Motor neuron (in vitro differentiated cells): Measurements from ENCODE around the gene USO1. TPM values are rescaled to one million over a fixed set of nuclear protein-coding genes. Genes with fewer than 3 reads are reported as not detected.
"Not testable (repeated sequence)": the region's sequence is repeated elsewhere in the genome, so short reads cannot be mapped to it uniquely, and the experiment has no call there.

Source experiments
- ATAC-seq, 8 experiments: fragments of 200-7000 bp; cut with Tn5 transposase; replicated peaks in 6 of 8; 2 replicates each; pipeline ENCODE4 v1.8.0; 2021; ENCODE audit warnings: mild to moderate bottlenecking in 8 of 8, moderate library complexity in 8 of 8
- H3K27ac ChIP-seq, 2 donors: fragments of 250-450 bp; sonication (Bioruptor Pico); 2 replicates each; pipeline ENCODE4 v1.9.0; 2021; ENCODE audit warnings: antibody characterized with exemption in 2 of 2, mild to moderate bottlenecking in 2 of 2, moderate library complexity in 1 of 2
- H3K4me1 ChIP-seq, 2 donors: fragments of 250-450 bp; sonication (Bioruptor Pico); replicated peaks in 1 of 2; 2 replicates each; pipeline ENCODE4 v1.6.1; 2021; ENCODE audit warnings: antibody characterized with exemption in 2 of 2, mild to moderate bottlenecking in 2 of 2, moderate library complexity in 1 of 2
- H3K4me3 ChIP-seq, 5 donors: fragments of 250-450 bp; sonication (Bioruptor Pico); 2 replicates each; pipeline ENCODE4 v1.9.0; 2021; ENCODE audit warnings: antibody characterized with exemption in 5 of 5, mild to moderate bottlenecking in 5 of 5, moderate library complexity in 4 of 5
- WGBS, 10 experiments: fragments of 450-650 bp; shearing (Covaris generic); methylation state at CpG; one replicate each; pipeline ENCODE4 v1.0.0; 2022; 5-methylcytosine and 5-hydroxymethylcytosine counted together
- in situ Hi-C, 9 experiments: fragments of 400-800 bp; cut with MboI; loops; one replicate each; pipeline ENCODE4 v1.15.0; 2021; ENCODE audit warnings: low sequenced_read_pairs in 9 of 9, low pct_unique_long_range_greater_than_20kb in 2 of 9; ENCODE audit not compliant: unreplicated experiment in 9 of 9
- total RNA-seq, 8 experiments: library from RNA; unstranded; fragments of 300-600 nt; gene quantifications; 2 replicates each; pipeline versions ENCODE4 v1.2.3 to v1.2.4, GENCODE V29; 2022

Gene USO1, protein sequence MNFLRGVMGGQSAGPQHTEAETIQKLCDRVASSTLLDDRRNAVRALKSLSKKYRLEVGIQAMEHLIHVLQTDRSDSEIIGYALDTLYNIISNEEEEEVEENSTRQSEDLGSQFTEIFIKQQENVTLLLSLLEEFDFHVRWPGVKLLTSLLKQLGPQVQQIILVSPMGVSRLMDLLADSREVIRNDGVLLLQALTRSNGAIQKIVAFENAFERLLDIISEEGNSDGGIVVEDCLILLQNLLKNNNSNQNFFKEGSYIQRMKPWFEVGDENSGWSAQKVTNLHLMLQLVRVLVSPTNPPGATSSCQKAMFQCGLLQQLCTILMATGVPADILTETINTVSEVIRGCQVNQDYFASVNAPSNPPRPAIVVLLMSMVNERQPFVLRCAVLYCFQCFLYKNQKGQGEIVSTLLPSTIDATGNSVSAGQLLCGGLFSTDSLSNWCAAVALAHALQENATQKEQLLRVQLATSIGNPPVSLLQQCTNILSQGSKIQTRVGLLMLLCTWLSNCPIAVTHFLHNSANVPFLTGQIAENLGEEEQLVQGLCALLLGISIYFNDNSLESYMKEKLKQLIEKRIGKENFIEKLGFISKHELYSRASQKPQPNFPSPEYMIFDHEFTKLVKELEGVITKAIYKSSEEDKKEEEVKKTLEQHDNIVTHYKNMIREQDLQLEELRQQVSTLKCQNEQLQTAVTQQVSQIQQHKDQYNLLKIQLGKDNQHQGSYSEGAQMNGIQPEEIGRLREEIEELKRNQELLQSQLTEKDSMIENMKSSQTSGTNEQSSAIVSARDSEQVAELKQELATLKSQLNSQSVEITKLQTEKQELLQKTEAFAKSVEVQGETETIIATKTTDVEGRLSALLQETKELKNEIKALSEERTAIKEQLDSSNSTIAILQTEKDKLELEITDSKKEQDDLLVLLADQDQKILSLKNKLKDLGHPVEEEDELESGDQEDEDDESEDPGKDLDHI
- 10 to 100 TPM; 36.7 to 73.9 (median 61.8) TPM for total RNA-seq

DNA sequence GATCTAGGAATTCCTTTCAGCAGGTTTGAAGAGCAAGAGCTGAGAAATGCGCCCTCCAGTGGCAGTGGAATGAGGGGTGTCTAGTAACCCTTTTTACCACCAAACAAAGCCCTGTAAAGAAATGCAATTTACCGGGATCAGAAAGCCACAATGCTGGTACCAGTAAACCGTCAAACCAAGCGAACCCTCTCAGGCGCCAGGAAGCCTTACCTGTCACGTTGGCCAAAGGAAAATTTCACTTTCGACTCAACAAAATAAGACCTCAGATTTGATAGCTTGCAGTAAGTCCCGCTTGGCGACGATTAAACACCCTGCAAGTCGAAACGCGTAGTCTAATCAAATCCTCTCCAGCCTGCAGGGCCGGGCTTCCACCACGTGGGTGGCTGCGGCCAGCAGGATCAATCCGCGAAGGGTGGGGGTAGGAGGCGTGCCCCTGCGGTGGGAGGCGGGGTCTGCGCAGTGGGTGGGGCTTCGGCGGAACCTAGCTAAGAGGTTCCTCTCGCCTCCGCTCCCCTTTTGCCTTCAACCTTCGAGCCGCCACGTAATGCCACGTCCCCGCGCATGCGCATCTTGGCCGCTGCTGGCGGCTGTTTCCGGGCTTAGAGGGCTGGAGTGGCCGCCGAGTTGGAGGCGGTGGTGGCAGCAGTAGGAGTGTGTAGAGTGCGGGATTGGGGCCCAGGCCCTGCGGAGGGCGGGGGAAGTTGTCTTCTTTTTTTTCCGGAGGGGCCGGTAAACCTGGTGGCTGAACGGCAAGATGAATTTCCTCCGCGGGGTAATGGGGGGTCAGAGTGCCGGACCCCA is at the start of gene USO1:
Gene USO1 (plus strand): TSS at position 512 of the 801 bp plus-strand sequence. CDS start 243 bp downstream, at position 755.
- H3K4me1 ChIP-seq, result peaks cover 18 to 19% of the 10 kb centered on the region in 2 donors
- peak; percentile 80 to 90 (median 88) for ATAC-seq
- H3K4me3 ChIP-seq, result peak within 1 kb of the TSS; percentile 55 to 86 (median 78)
- WGBS, 10 experiments, result 0% methylated on average over 1 to 9 of the region's 48 CpGs; no CpG with 5 or more reads in 2 of the 10 experiments
- in situ Hi-C loops, result no loop called here
- H3K27ac ChIP-seq, result peak within 1 kb of the TSS; percentile 97 to 98

DNA sequence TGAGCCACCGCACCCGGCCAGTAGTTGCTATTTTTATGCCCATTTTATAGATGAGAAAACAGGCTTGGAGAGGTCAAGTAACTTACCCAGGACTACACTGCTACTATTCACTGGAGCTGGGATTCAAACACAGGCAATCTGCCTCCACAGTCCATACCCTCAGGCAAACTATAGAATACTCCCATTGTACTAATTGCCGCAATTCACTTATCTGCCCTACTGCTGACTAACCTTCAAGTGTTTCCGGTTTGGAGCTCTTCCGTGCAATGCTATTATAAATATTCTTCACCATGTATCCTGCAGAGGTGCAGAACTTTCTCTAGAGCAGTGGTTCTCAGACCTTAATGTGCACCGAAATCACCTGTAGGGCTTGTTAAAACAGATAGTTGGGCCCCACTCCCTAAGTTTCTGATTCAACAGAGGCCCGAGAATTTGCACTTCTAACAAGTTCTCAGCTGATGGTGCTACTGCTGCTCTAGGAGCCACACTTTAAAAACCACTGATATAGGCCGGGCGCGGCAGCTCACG is 49.3 kb upstream of the USO1 start:
- in situ Hi-C loops, result no loop called here
- ATAC-seq, result no peak
- Histone ChIP-seq H3K4me3 (no peak overlapping the region), H3K4me1 (peaks cover 7 to 21% of the 10 kb centered on the region in 2 donors), H3K27ac (peak overlapping the region in 1 of 2 donors; percentile 37)
- WGBS, 10 experiments, result 90 to 100% (median 93%) methylated on average over 2 to 5 of the region's 11 CpGs; no CpG with 5 or more reads in 1 of the 10 experiments

DNA sequence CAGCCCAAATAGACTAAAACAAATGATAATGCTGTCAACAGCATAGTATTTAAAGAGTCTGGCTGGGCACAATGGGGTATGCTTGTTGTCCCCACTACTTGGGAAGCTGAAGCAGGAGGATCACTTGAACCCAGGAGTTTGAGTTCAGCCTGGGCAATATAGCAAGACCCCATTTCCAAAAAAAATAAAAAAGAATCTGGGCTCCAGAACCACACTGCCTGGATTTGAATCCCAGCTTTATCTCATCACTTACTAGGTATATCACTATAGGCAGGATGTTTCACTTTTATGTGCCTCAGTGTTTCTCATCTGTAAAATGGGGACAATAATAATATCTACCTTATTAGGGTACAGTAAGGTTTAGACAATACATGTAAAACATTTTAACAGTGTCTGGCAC is 45.9 kb upstream of the USO1 start:
- no peak for ATAC-seq
- Histone ChIP-seq H3K4me1 (peaks cover 4 to 9% of the 10 kb centered on the region in 2 donors), H3K4me3 (no peak overlapping the region), H3K27ac (no peak overlapping the region)
- in situ Hi-C loops, result no loop called here

DNA sequence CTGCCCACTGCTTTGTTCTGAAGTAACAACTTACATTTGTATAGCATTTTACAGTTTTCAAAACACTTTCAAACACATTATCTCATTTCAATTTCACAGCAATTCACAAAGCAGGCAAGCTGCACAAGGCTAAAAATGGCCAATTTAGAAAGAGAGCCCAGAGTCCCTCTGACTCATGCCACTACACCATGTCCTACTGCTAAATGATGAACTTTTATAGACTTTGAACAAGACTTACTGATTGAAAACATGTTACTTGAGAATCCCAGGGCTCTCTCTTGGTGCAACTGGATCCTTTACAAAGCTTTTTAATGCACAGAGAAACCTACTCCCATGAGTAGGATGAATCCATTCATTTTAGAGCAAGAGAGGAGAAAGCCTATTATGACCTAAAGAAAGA is 45.4 kb upstream of the USO1 start:
- no peak for ATAC-seq
- Histone ChIP-seq H3K4me1 (peaks cover 4 to 8% of the 10 kb centered on the region in 2 donors), H3K4me3 (no peak overlapping the region), H3K27ac (no peak overlapping the region)
- in situ Hi-C loops, result no loop called here

DNA sequence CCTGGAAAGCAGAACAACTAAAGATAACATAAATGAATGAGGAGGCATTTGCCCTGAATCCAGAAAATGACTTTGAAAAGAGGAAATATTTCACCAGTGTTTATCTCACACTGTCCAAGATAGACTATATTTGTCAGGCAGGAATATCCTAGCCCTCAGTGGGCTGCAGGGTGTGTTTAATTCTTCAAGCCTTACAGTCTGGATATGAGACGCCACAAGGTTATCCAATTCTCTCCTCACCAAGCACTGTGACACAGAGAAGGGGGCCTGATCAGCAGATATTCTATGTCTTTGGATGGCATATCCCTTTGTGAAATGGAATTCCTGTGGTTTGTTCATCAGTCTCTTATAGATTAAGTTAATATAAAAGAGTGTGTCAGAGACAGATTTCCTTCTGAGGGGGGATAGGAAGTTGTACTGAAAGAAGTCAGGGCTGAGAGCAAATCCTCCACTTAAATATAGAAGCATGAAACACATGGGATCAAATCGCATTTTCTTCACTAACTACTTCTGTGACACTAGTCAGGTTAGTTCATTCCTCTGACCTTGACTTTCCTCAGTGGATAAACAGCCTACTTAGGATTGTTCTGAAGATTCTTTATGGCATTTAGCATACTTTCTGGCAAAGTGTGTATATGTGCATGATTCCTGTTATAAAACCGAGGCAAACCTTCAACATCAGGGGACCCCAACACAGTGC is 44.4 kb upstream of the USO1 start:
- ATAC-seq, result no peak
- Histone ChIP-seq H3K27ac (no peak overlapping the region), H3K4me1 (no peaks in the 10 kb centered on the region), H3K4me3 (no peak overlapping the region)
- 75 to 100% (median 98%) methylated on average over 1 to 3 of the region's 3 CpGs; no CpG with 5 or more reads in 2 of the 10 experiments for WGBS, 10 experiments
- in situ Hi-C loops, result no loop called here

DNA sequence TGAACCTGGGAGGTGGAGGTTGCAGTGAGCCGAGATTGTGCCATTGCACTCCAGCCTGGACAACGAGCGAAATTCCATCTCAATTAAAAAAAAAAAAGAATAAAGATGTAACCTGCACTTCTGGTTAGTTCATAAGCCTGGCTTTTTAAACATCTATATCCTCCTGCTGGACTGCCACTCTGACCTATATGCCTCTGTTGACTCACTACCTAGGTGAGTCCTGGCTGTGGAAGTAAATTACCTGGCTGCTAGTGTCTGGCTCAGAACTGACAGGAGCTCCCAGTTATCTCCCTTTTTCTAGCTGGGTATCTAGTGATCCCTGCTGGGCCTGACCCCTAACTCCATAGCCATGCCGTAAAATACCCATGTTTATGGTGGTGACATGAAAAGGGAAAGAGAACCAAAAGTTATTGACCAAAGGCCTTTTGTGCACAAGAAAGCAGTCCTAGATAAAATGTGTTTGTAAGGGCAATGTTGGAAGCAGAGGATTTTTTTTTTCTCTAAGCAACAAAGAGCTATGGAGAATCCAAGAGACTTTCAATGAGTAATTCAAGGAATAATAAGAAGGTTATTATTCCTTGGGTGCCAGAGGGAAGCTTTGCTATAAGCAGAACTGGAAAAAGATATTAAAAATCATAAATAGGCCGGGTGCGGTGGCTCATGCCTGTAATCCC is 40.8 kb upstream of the USO1 start:
- no peak for ATAC-seq
- in situ Hi-C loops, result no loop called here
- no peak overlapping the region for H3K27ac ChIP-seq
- H3K4me1 ChIP-seq, result no peaks in the 10 kb centered on the region
- no peak overlapping the region for H3K4me3 ChIP-seq
- 80 to 100% (median 92%) methylated on average over 1 to 5 of the region's 6 CpGs; no CpG with 5 or more reads in 1 of the 10 experiments for WGBS, 10 experiments

DNA sequence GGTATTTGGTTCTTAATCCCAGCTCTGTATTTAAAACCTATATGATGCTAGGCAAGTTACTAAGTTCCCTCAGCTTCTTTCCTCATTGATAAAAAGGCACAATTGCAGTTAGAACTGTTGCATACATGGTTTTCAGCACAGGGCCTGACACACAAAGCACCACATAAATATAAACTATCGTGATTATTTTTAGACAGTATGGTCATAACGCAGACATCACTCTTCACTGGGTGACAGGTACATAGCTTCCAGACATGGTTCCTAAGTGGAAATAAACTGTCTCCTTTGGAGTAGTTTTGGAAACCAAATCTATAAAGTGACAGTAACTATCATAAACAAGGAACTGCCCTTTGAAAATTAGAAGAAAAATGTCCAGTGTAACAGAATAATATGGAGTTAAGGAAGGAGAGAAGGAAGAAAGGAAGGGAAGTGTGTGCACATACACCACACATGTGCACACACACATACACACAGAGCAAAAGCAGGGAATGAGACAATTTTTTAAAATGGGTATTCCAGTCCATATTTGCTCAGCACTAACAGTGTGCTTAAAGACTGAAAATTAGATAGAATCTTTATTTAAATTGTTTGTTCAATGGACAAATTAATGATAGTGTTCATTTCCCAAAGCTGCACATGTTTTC is 38.7 kb upstream of the USO1 start:
- in situ Hi-C loops, result no loop called here
- WGBS, 10 experiments, result 49 to 88% (median 79%) methylated on average over 1 to 2 of the region's 2 CpGs; no CpG with 5 or more reads in 4 of the 10 experiments

DNA sequence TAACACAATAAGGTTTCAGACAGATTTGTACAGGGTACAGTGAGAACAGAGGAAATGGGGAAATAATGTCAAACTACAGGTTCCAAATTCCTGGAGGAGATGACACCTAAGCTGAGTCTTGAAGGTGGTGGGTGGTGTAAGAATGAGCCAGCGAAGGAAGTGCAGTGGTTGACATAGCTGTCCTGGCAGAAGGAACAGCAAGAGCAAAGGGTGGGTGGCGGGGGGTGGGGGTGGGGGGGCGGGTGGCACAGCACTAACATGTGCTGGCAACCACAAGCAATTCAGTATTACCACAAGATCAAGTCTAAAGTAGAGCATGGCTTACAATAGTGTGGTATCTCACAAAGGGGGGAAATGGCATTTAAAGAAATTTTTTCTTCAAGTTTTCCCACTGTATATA is 38.0 kb upstream of the USO1 start:
- no peak for ATAC-seq
- H3K27ac ChIP-seq, result no peak overlapping the region
- no peaks in the 10 kb centered on the region for H3K4me1 ChIP-seq

More for the DNA sequence above, 38.7 kb upstream of the USO1 start:
- Histone ChIP-seq H3K4me1 (no peaks in the 10 kb centered on the region), H3K27ac (no peak overlapping the region), H3K4me3 (no peak overlapping the region)
- no peak for ATAC-seq

DNA sequence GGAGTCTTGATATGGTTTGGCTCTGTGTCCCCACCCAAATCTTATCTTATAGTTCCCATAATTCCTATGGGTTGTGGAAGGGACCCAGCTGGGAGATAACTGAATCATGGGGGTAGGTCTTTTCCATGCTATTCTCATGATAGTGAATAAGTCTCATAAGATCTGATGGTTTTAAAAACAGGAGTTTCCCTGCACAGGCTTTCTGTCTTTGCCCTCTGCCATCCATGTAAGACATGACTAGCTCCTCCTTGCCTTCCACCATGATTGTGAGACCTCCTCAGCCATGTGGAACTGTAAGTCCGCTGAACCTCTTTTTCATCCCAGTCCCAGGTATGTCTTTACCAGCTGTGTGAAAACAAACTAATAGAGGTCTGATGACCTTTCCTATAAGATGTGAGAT is 37.3 kb upstream of the USO1 start:
- ATAC-seq, result not testable (repeated sequence)

More for the DNA sequence above, 38.0 kb upstream of the USO1 start:
- H3K4me3 ChIP-seq, result no peak overlapping the region
- in situ Hi-C loops, result no loop called here
- 57 to 100% (median 100%) methylated on average over 1 of the region's 3 CpGs; no CpG with 5 or more reads in 7 of the 10 experiments for WGBS, 10 experiments

DNA sequence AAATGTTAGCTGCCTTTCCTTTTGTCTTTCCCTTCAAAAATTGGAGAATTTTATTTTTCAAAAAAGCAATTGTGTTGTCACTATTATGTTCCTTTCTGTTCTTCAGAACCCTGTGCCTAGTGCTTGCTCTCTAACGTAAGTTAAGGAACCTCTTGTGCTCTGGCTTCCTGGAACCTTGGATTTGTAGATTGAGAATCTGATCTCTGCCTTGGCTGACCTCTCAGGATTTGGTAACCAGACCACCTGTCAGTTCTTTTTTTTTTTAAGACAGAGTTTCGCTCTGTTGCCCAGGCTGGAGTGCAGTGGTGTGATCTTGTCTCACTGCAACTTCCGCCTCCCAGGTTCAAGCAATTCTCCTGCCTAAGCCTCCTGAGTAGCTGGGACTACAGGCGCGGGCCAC is 32.3 kb upstream of the USO1 start:
- H3K27ac ChIP-seq, H3K4me3 ChIP-seq, H3K4me1 ChIP-seq, ATAC-seq, in situ Hi-C loops: not testable (repeated sequence)
- 92 to 100% (median 100%) methylated on average over 1 to 5 of the region's 5 CpGs for WGBS, 10 experiments

More for the DNA sequence above, 37.3 kb upstream of the USO1 start:
- H3K27ac ChIP-seq, in situ Hi-C loops, H3K4me1 ChIP-seq, H3K4me3 ChIP-seq: not testable (repeated sequence)
- 91 to 100% (median 100%) methylated on average over 1 of the region's 1 CpG; no CpG with 5 or more reads in 5 of the 10 experiments for WGBS, 10 experiments

DNA sequence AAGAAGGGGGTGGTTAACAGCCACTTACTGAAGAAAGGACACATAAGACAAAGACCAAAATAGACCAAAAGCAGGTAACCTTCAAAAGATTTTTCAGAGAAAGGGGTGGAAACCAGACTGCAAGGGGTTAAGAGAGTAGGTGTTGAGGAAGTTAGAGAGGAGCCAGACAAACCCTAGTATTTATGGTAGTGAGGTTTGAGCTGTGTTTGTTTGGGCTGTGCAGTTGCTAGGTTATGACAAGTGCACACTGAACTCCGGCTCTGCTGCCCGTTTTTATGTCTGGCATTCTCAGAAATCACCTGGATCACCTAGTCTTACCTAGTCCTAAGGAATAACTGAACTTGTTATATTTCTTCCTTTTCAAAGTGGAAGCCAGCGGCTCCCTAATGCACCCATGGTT is 28.3 kb upstream of the USO1 start:
- 0 to 90% (median 42%) methylated on average over 1 to 3 of the region's 3 CpGs; no CpG with 5 or more reads in 2 of the 10 experiments for WGBS, 10 experiments
- peak in 1 of 8 experiments; percentile 53 for ATAC-seq
- in situ Hi-C loops, result no loop called here
- Histone ChIP-seq H3K4me3 (no peak overlapping the region), H3K27ac (no peak overlapping the region), H3K4me1 (no peaks in the 10 kb centered on the region)
